ENCODE results near the gene MECP2.
"Not testable (repeated sequence)": the region's sequence is repeated elsewhere in the genome, so short reads cannot be mapped to it uniquely, and the experiment has no call there.

MECP2 gene

DNA sequence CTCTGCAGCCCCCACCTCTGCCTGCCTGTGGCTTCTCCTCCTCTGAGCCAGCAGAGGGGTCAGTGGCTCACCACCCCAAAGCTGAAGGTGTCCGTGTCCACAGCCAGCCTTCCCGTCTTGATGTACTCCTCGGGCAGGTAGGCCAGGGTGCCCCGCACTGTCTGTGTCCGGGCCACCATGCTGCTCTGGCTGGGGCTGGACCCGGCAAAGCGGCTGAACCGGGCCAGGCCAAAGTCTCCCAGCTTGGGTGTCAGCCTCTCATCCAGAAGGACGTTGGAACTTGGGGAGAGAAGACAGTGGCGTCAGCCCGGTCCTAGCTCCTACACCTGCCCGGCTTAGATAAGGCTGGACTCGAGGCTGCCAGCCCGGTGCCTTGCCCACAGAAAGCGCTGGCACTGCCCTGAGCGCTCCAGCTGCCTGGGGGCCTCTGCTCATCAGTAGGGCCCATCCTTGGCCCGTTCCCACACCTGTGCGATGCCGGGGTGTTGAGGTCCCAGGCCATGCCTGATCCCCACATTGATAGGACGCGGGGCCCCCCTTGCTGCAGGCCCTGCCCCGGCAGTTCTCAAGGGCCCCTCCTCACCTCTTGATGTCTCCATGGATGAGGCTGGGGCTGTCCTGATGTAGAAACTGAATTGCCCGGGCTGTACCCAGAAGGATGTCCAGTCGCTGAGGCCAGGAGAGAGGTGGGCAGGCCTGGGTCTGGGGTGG is 81.0 kb downstream of the MECP2 start:
- no peak for DNase-seq (ENCODE audit: low spot score)

- no peak for DNase-seq (ENCODE audit: low spot score)
Measured at GRCh38 chrX:154015581-154016264, 81.8 kb downstream of the MECP2 start.

GRCh38 chrX:154014429-154015380 is 82.8 kb downstream of the MECP2 start:
- no peak for DNase-seq (ENCODE audit: low spot score)

GRCh38 chrX:154013614-154014360 is 83.7 kb downstream of the MECP2 start:
- DNase-seq (ENCODE audit: low spot score), result peak; percentile 50

GRCh38 chrX:154013001-154013421 is 84.5 kb downstream of the MECP2 start:
- no peak for DNase-seq (ENCODE audit: low spot score)

- no peak for DNase-seq (ENCODE audit: low spot score)
Measured at GRCh38 chrX:154012336-154012991, 85.1 kb downstream of the MECP2 start.

DNA sequence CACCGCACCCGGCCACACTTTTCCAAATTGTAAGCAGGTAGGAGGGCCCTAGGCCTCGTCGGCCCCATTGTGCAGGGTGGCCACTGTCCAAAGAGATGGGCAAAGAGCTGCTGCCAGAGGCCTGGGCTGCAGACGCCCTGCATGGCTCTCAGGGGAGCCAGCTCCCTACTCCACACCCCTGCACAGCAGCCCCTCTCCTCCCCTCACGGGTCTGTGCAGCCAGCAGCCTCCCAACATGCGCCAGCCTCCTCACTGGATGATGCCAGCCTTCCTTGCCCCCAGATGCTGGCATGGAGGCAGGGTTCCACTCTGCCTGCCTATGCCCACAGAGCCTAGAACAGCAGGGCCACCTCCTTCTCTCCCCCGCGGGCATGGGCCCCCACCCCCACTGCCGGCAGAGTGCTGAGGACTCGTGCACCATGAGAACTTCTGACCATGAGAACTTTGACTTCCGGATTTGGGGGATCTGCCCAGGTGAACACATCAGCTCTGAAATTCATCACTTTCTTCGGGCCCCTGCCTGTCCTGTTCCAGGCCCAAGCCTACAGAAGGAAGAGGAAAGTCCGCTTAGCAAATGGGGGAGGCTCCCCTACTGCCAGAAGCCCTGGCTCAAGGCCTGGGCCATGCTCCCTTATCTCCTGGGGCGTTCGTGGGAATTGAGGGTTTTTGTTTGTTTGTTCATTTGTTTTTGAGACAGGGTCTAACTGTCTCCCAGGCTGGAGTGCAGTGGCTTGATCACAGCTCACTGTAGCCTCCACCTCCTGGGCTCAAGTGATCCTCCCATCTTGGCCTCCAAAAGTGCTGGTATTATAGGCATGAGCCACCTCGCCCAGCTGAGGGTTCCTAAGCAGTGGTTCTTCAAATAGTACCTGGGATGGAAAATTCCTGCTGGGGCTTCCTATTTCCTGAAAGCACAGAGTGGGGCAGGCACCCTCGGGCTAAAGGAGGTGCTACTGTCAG is 85.9 kb downstream of the MECP2 start:
- no peak for DNase-seq (ENCODE audit: low spot score)

GRCh38 chrX:154010330-154011087 is 87.0 kb downstream of the MECP2 start:
- no peak for DNase-seq (ENCODE audit: low spot score)

DNA sequence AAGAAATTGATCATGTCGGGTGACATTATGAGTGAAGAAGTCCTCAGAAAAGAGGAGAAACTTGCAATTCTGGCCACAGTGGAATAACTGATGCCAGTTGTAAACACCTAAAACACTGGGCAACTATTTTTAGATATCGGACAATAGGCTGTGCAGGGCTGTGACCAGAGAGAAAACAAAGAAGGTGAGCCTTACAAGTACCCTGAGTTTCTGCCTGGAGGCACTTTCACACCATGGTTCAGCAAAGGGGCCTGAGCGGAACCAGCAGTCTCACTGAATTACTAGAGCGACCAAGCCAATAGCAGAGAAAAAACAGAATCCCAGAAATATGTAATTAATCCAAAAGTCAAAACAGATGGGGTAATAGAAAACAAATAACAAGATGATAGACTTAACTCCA is 89.0 kb downstream of the MECP2 start:
- no peak for DNase-seq (ENCODE audit: low spot score)

DNA sequence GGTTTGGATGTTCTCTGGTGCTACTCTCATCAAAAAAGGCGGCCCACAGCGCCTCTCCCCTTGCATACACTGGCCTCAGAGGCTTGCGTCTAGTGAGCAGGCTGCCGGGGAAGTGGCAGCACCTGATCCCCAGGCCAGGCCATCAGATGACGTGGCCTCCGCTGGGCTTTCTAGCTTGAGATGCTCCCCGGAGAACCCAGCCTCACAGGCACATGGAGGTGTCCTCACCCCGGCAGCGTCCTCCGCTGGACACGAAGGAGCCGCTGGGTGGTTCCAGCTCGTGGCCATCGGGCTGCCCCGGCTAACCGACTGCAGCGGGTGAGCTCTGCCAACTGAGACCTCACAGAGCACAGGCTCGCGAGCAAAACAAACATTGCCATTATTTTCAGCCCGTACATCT is 90.6 kb downstream of the MECP2 start:
- DNase-seq (ENCODE audit: low spot score), result no peak

- no peak for DNase-seq (ENCODE audit: low spot score)
Measured at GRCh38 chrX:154004315-154004714, 93.2 kb downstream of the MECP2 start.

GRCh38 chrX:154002215-154002719 is 95.2 kb downstream of the MECP2 start:
- DNase-seq (ENCODE audit: low spot score), result peak; percentile 62

DNA sequence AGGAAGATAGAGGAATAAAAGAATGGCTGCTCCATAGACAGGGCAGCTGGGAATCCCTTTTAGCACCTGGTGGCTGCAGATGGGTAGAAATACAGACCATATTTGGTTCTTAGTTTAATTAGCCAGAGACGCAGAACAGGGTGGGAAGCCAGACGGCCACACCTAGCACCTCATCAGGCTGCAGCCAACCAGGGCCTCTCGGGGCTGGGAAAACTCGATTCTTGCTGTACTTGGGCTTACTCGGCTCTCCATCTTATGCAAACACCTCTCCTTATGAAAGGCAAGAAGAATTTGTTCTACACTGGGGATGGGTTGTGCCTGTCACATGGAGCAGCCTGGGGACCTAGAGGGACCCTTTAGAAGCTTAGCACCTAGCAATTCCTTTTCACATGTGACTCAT is 97.5 kb downstream of the MECP2 start:
- DNase-seq (ENCODE audit: low spot score), result no peak

DNA sequence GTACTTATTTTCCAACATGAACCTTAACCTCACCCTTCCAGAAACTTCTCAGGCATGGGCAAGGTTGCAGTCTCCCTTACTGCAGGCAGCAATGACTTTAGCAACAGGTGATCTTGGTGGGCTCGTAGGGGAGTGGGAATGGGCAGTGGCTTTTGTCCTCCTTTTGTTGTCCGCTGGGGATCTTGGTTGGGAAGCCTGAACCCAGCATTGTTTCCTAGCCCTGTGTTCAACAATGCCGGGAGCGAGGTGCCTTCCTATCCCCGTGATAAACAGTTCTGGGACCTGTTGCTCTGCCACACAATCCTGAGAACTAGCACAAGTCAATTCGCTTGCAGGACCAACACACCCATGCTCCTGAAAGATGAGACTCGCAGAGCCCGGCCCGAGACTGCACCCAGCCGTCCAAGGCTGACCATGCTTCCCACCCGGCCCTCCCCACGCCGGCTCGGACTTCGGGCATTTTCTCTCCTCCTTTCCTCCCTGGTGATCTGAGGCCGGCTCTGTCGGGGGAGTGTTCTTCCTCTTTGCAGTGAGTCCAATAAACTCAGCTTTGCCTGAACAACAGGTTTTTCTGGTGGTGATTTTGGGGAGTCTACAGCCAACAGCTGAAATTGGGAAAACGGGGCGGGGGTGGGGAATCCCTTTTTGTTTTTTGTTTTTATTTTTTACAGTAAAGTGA is 98.0 kb downstream of the MECP2 start:
- DNase-seq (ENCODE audit: low spot score), result no peak

DNA sequence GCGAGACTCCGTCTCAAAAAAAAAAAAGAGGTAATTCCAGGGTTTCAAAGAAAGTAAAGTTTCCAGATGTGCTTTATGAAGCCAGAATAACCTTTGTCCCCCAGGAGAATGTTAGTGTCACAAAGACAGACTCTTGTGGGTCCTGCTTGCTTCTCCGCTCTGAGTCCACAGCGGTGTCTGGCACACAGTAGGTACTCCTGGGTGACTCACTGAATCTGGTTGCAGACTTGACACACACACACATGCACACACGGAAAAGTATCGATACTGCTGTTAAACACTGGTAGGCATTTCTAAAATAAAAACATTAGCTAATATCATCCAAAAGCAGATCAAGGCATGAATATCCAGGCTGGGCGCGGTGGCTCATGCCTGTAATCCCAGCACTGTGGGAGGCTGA is 102.0 kb downstream of the MECP2 start:
- no peak for DNase-seq (ENCODE audit: low spot score)

GRCh38 chrX:153994398-153994797 is 103.1 kb downstream of the MECP2 start:
- DNase-seq (ENCODE audit: low spot score), result not testable (repeated sequence)

- DNase-seq (ENCODE audit: low spot score), result no peak
Measured at GRCh38 chrX:153993978-153994377, 103.5 kb downstream of the MECP2 start.

- no peak for DNase-seq (ENCODE audit: low spot score)
Measured at GRCh38 chrX:153993079-153993478, 104.4 kb downstream of the MECP2 start.

DNA sequence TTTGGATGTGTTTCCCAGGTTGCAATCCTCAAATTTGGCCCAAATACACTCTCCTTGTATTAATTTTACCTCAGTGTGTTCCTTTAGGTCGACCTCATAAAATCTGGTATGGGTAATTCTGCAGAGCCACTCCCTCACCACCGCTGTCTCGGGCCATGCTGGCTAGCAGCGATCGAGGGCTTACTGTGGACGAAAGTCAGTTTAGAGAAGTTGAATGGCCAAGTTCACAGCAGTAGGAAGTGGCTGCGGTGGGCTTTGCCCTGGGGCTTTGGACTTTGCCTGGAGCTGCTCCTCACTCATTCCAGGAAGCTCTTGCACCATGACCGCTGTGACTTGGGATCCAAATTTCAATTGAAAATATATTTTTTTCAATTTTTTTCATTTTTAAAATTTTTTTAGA is 105.3 kb downstream of the MECP2 start:
- no peak for DNase-seq (ENCODE audit: low spot score)

Data from activated CD4-positive, alpha-beta T cell treated with anti-CD3 and anti-CD28 coated beads, Interleukin-2, Interleukin-4, amounts not matched to agents 100 ng/mL and 50 ng/mL, durations not matched to agents 16 hours and 8 hours (primary cell).